PC-3 (cell line): ENCODE measurements around the gene GPRC5B. TPM values are rescaled to one million over a fixed set of nuclear protein-coding genes. Genes with fewer than 3 reads are reported as not detected.

Experiments used
- ATAC-seq: fragments of 200-7000 bp; cut with Tn5 transposase; 2 replicates; pipeline ENCODE4 v1.9.1; 2020; ENCODE audit warnings: mild to moderate bottlenecking, moderate library complexity
- BruUV-seq: library from RNA; stranded (reverse); fragments of 400-500 nt; replicated peaks from 2 replicates; lab custom pipeline; 2021; lab: Mats Ljungman, UMichigan
- CTCF ChIA-PET: fragments of 300-600 bp; sonication (Branson Sonifier 250); formaldehyde crosslinking; loops from one replicate; lab custom pipeline; 2022; ENCODE audit warnings: antibody characterized with exemption; lab: Charles Lee
- POLR2A ChIA-PET: fragments of 300-600 bp; sonication (Branson Sonifier 250); formaldehyde crosslinking; loops from one replicate; lab custom pipeline; 2022; ENCODE audit warnings: antibody characterized with exemption; ENCODE audit not compliant: unreplicated experiment; lab: Charles Lee
- DNase-seq: peaks from one replicate; pipeline ENCODE4 v3.0.0-alpha.2; 2015
- H2AFZ ChIP-seq: fragments of 300-600 bp; sonication (generic); 2 replicates; pipeline ENCODE4 v1.6.0; 2016; ENCODE audit warnings: antibody characterized with exemption, low read length
- H3F3A ChIP-seq: fragments of 300-600 bp; sonication (generic); one replicate; pipeline ENCODE4 v1.6.0; 2017; ENCODE audit warnings: antibody characterized with exemption, low read length, control low read depth, mild to moderate bottlenecking; ENCODE audit not compliant: unreplicated experiment
- H3K27ac ChIP-seq: fragments of 300-600 bp; sonication (generic); 2 replicates; pipeline ENCODE4 v1.5.1; 2016; ENCODE audit warnings: mild to moderate bottlenecking, low read length
- H3K27me3 ChIP-seq: fragments of 300-600 bp; sonication (generic); 2 replicates; pipeline ENCODE4 v1.6.1; 2016; ENCODE audit warnings: low read length, mixed read lengths
- H3K36me3 ChIP-seq: fragments of 300-600 bp; sonication (generic); 2 replicates; pipeline ENCODE4 v1.6.1; 2016; ENCODE audit warnings: low read depth, mixed run types, low read length, mixed read lengths
- H3K4me1 ChIP-seq: fragments of 300-600 bp; sonication (generic); 2 replicates; pipeline ENCODE4 v1.5.1; 2016; ENCODE audit warnings: low read length; ENCODE audit not compliant: insufficient read depth
- H3K4me2 ChIP-seq: fragments of 300-600 bp; sonication (generic); 2 replicates; pipeline ENCODE4 v1.6.0; 2016; ENCODE audit warnings: low read length
- H3K4me3 ChIP-seq: fragments of 300-600 bp; sonication (generic); 2 replicates; pipeline ENCODE4 v1.5.1; 2016; ENCODE audit warnings: mild to moderate bottlenecking, low read length, mixed read lengths
- H3K79me2 ChIP-seq: fragments of 300-600 bp; sonication (generic); 2 replicates; pipeline ENCODE4 v1.6.1; 2017; ENCODE audit warnings: low read length, mixed read lengths
- H3K9ac ChIP-seq: fragments of 300-600 bp; sonication (generic); 2 replicates; pipeline ENCODE4 v1.6.0; 2016; ENCODE audit warnings: mild to moderate bottlenecking, low read length
- H3K9me2 ChIP-seq: fragments of 300-600 bp; sonication (generic); replicated peaks from 2 replicates; pipeline ENCODE4 v1.6.1; 2016; ENCODE audit warnings: mixed run types, low read length, mixed read lengths
- H3K9me3 ChIP-seq: fragments of 300-600 bp; sonication (generic); 2 replicates; pipeline ENCODE4 v1.6.1; 2016; ENCODE audit warnings: low read length, mixed read lengths
- H4K20me1 ChIP-seq: fragments of 300-600 bp; sonication (generic); 2 replicates; pipeline ENCODE4 v1.6.1; 2016; ENCODE audit warnings: low read length, mixed read lengths
- CTCF ChIP-seq: fragments of 300-600 bp; sonication (generic); conservative IDR thresholded peaks from 2 replicates; pipeline ENCODE4 v1.5.1; 2017; ENCODE audit warnings: antibody characterized with exemption, low read depth, mild to moderate bottlenecking, low read length
- EZH2 ChIP-seq: fragments of 300-600 bp; sonication (generic); IDR thresholded peaks from one replicate; pipeline ENCODE4 v1.6.1; 2017; ENCODE audit warnings: antibody characterized with exemption, mild to moderate bottlenecking, low read length; ENCODE audit not compliant: unreplicated experiment
- EZH2phosphoT487 ChIP-seq: fragments of 300-600 bp; sonication (generic); IDR thresholded peaks from 2 replicates; pipeline ENCODE4 v1.6.1; 2018; ENCODE audit warnings: mild to moderate bottlenecking, antibody characterized with exemption, low read length, borderline replicate concordance
- intact Hi-C: fragments of 100-400 bp; cut with micrococcal nuclease; formaldehyde crosslinking; loops from 2 replicates; pipeline ENCODE4 v1.9.0; 2023
- total RNA-seq: library from RNA; depleted of rRNA; stranded (reverse); fragments of >200 nt; gene quantifications from 2 replicates; pipeline ENCODE4 v1.2.3, GENCODE V29; 2014

Gene GPRC5B
- total RNA-seq, 1 experiment from 2014 or later: 5.5 TPM

- H3K4me2 ChIP-seq: peak overlapping the region; percentile 75
- H4K20me1 ChIP-seq: no peaks in the 10 kb centered on the region
- POLR2A ChIA-PET: no interaction called here
- H3K9me2 ChIP-seq: no peaks in the 10 kb centered on the region
- H3F3A ChIP-seq: peaks cover 4% of the 10 kb centered on the region
- H3K79me2 ChIP-seq: no peaks in the 10 kb centered on the region
- peak overlapping the region; percentile 51 for H3K4me3 ChIP-seq
- H3K9me3 ChIP-seq: no peaks in the 10 kb centered on the region
- H3K9ac ChIP-seq: peak overlapping the region; percentile 62
- no peak for TF ChIP-seq CTCF
- no peak for TF ChIP-seq EZH2phosphoT487
- no peak for TF ChIP-seq EZH2
- H3K27me3 ChIP-seq: no peaks in the 10 kb centered on the region
- H3K36me3 ChIP-seq: no peaks in the 10 kb centered on the region
- BruUV-seq: no TSS peak
- H2AFZ ChIP-seq: peak overlapping the region; percentile 66
- intact Hi-C loops: no loop called here
- H3K27ac ChIP-seq: peak overlapping the region; percentile 90
- DNase-seq (peak; percentile 76), ATAC-seq (peak; percentile 83)
- CTCF ChIA-PET: no interaction called here
- peaks cover 16% of the 10 kb centered on the region for H3K4me1 ChIP-seq
Observed at GRCh38 chr16:19860166-19861041, 24.2 kb downstream of the GPRC5B start.

- Histone ChIP-seq H2AFZ (no peak overlapping the region), H3K79me2 (no peaks in the 10 kb centered on the region), H3K9ac (peak overlapping the region; percentile 62), H3K4me3 (peak overlapping the region; percentile 51; the same call in 1 of the 2 replicates), H3K9me2 (no peaks in the 10 kb centered on the region), H3K27ac (peak overlapping the region; percentile 90), H4K20me1 (no peaks in the 10 kb centered on the region), H3K4me1 (peaks cover 16% of the 10 kb centered on the region), H3F3A (peaks cover 4% of the 10 kb centered on the region), H3K36me3 (no peaks in the 10 kb centered on the region), H3K9me3 (no peaks in the 10 kb centered on the region), H3K4me2 (peak overlapping the region; percentile 75), H3K27me3 (no peaks in the 10 kb centered on the region)
- ATAC-seq (no peak), DNase-seq (no peak)
- ChIA-PET POLR2A (no interaction called here), CTCF (no interaction called here)
- TF ChIP-seq EZH2phosphoT487 (no peak), CTCF (no peak), EZH2 (no peak)
- no TSS peak for BruUV-seq
- intact Hi-C loops: no loop called here
Observed at GRCh38 chr16:19859603-19860002, 25.0 kb downstream of the GPRC5B start.

GRCh38 chr16:19859166-19859565 is 25.5 kb downstream of the GPRC5B start:
- Histone ChIP-seq H3K9me2 (no peaks in the 10 kb centered on the region), H3K79me2 (no peaks in the 10 kb centered on the region), H3F3A (peaks cover 4% of the 10 kb centered on the region), H3K27ac (no peak overlapping the region; the same call in 1 of the 2 replicates), H3K9me3 (no peaks in the 10 kb centered on the region), H3K27me3 (no peaks in the 10 kb centered on the region), H3K36me3 (no peaks in the 10 kb centered on the region), H4K20me1 (no peaks in the 10 kb centered on the region), H3K4me3 (no peak overlapping the region), H3K4me1 (peaks cover 16% of the 10 kb centered on the region), H2AFZ (no peak overlapping the region), H3K9ac (no peak overlapping the region), H3K4me2 (no peak overlapping the region)
- CTCF ChIA-PET: no interaction called here
- ATAC-seq (no peak), DNase-seq (no peak)
- BruUV-seq: no TSS peak
- POLR2A ChIA-PET: no interaction called here
- intact Hi-C loops: no loop called here
- no peak for TF ChIP-seq CTCF
- no peak for TF ChIP-seq EZH2
- no peak for TF ChIP-seq EZH2phosphoT487
